Aorta (tissue), 5 donors: Measurements from ENCODE around the gene IFT57. TPM values are rescaled to one million over a fixed set of nuclear protein-coding genes. Genes with fewer than 3 reads are reported as not detected.

Experiments used
- ATAC-seq: fragments of 200-7000 bp; cut with Tn5 transposase; one replicate; pipeline ENCODE4 v1.9.1; 2022; ENCODE audit warnings: moderate library complexity; ENCODE audit not compliant: low FRiP score
- DNase-seq, 2 donors: peaks; one replicate each; pipeline ENCODE4 v3.0.0-alpha.2; 2020
- H3K27ac ChIP-seq, 2 donors: one replicate each; pipeline ENCODE4 v1.5.1; 2013; ENCODE audit warnings: low read length in 2 of 2, mild to moderate bottlenecking in 2 of 2, moderate library complexity in 2 of 2, control low read depth in 1 of 2, inconsistent platforms in 1 of 2, low read depth in 1 of 2
- H3K27me3 ChIP-seq, 2 donors: one replicate each; pipeline ENCODE4 v1.6.1; 2013; ENCODE audit warnings: control low read depth in 1 of 2, low read length in 1 of 2, mild to moderate bottlenecking in 1 of 2, moderate library complexity in 1 of 2; ENCODE audit not compliant: insufficient read depth in 2 of 2, control insufficient read depth in 1 of 2
- H3K36me3 ChIP-seq, 2 donors: one replicate each; pipeline ENCODE4 v1.6.1; 2013; ENCODE audit warnings: control low read depth in 1 of 2, low read length in 1 of 2, mild to moderate bottlenecking in 1 of 2; ENCODE audit not compliant: insufficient read depth in 2 of 2, control insufficient read depth in 1 of 2
- H3K4me1 ChIP-seq, 2 donors: one replicate each; pipeline ENCODE4 v1.6.1; 2013; ENCODE audit warnings: low read length in 2 of 2, control low read depth in 1 of 2, mild to moderate bottlenecking in 1 of 2, moderate library complexity in 1 of 2; ENCODE audit not compliant: insufficient read depth in 2 of 2, control insufficient read depth in 1 of 2
- H3K4me3 ChIP-seq, 2 donors: one replicate each; pipeline ENCODE4 v1.5.1; 2013; ENCODE audit warnings: low read length in 2 of 2, control low read depth in 1 of 2, mild to moderate bottlenecking in 1 of 2
- H3K9me3 ChIP-seq: one replicate; pipeline ENCODE4 v1.6.1; 2013; ENCODE audit warnings: mild to moderate bottlenecking, low read length; ENCODE audit not compliant: control insufficient read depth
- WGBS, 2 donors: extraction: QIAGEN DNeasy Blood & Tissue Kit; methylation state at CpG; one replicate each; pipeline ENCODE4 v1.1.7; 2013; 5-methylcytosine and 5-hydroxymethylcytosine counted together
- intact Hi-C, 2 donors: fragments of 100-400 bp; cut with DNase I; formaldehyde crosslinking; loops; one replicate each; pipeline versions ENCODE4 v1.14.2 to v1.15.0; 2022
- polyA plus RNA-seq, 2 donors: library from polyadenylated mRNA; stranded (reverse); fragments of 200-250 nt; gene quantifications; one replicate each; pipeline ENCODE4 v1.2.3, GENCODE V29; 2013
- total RNA-seq, 2 donors: library from RNA; stranded (reverse); fragmentation: NEBNext Ultra II Directional; extraction: Animal tissue kit (Norgen Biotek cat#: 25700); gene quantifications; one replicate each; pipeline ENCODE4 v1.2.1, GENCODE V29; 2021
- donor health status: healthy with polysubstance abuse.
- donor health status: Bipolar disorder and iron deficiency.
- donor health status: DM: no; HTN: no; CAD: no.
- donor health status: DM: no; HTN: no; CAD: no.
- donor health status: DM: yes; HTN: yes; CAD: no.

Gene IFT57
- total and polyA plus RNA-seq, 4 donors = 38.3 to 53.0 (median 43.5) TPM

DNA sequence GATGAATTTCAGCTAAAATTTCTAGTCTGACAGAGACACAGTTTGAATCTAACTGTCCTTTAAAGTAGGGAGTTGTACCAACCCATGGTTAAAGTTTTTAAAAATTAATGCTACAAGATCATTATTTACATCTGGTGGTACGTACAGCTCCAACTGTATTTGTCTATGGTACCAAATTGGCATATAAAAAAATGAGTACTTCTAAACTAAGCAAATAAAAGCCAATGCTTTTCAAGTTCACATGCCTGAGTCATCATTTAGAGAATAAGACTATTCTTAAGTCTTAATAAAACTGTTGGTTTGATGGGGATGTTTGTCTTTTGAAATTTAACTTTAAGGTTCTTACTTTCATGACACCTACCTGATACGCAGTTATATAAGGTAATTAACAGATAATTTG lies 21.0 kb upstream of the IFT57 start:
- WGBS, 2 donors = 90 to 91% methylated on average over 2 of the region's 2 CpGs

DNA sequence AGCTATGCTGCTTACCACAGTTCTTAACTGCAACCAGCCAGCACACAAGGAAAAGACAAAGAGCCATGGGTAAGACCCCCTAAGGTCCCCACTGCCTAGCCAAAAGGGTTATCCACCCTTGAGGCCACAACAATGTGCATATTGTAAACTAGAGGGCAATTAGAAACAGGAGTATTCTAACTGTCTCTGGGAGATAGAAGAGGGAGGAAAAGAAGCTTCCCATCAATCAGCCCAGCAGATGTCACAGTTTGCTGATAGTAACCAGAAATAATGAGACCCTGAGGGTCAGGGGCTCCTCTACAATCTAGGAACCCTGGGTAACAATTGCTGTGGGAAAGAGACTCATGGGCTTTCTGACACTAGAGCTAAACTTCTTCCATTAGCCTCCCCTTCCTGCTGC lies 20.6 kb upstream of the IFT57 start:
- DNase-seq = no peak

More for the DNA sequence above, 21.0 kb upstream of the IFT57 start:
- no peaks in the 10 kb centered on the region for H3K27me3 ChIP-seq
- no peaks in the 10 kb centered on the region for H3K4me1 ChIP-seq
- ATAC-seq = no peak
- intact Hi-C loops = no loop called here
- no peak overlapping the region for H3K27ac ChIP-seq
- DNase-seq = no peak
- no peak overlapping the region for H3K4me3 ChIP-seq
- H3K36me3 ChIP-seq = no peaks in the 10 kb centered on the region
- H3K9me3 ChIP-seq = no peaks in the 10 kb centered on the region

DNA sequence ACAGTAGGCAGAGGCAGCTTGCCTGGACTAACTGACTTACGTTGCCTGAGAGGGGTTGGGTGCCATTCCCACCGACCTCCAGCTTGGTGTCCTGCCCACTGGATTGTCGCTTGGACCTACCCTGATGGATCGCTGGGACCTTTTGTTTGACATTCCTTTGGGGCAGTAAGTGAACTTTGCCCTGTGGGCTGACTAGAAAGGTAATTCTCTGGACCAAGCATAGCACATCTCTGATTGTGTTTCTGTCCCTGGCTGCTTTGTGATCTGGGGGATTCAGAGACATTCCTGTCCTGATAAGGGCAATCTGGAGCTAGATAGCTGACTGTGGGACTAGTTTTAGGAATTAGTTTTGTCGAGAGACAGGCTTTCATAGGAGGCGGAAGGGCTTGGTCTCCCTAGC lies 19.5 kb upstream of the IFT57 start:
- ATAC-seq (no peak), DNase-seq (no peak)
- Histone ChIP-seq H3K36me3 (no peaks in the 10 kb centered on the region), H3K4me3 (no peak overlapping the region), H3K27ac (no peak overlapping the region), H3K27me3 (no peaks in the 10 kb centered on the region), H3K4me1 (no peaks in the 10 kb centered on the region), H3K9me3 (no peaks in the 10 kb centered on the region)
- intact Hi-C loops = no loop called here
- WGBS, 2 donors = 92 to 93% methylated on average over 6 of the region's 6 CpGs

More for the DNA sequence above, 20.6 kb upstream of the IFT57 start:
- H3K27ac ChIP-seq = no peak overlapping the region
- no peak overlapping the region for H3K4me3 ChIP-seq
- intact Hi-C loops = no loop called here
- no peak for ATAC-seq
- no peaks in the 10 kb centered on the region for H3K4me1 ChIP-seq
- no peaks in the 10 kb centered on the region for H3K27me3 ChIP-seq
- no peaks in the 10 kb centered on the region for H3K9me3 ChIP-seq
- H3K36me3 ChIP-seq = no peaks in the 10 kb centered on the region

DNA sequence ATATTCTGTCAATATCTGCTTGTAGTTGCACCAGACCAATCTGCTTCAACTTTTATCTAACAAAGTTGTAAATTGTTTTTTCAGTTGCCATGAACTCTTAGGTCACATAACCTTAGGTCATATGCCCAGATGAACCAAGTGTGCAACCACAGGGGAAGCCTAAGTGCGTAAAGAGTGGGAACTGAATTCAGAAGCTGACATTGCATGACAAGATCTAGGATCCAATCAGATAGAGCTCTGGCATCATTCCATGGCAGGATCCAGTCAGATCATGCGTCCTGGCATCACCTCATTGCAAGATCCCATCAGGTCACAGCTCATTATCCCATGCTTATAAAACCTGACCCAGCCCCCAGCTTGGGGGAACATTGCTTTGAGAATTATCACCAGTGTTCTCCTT lies 18.9 kb upstream of the IFT57 start:
- no peak for ATAC-seq
- H3K27ac ChIP-seq = no peak overlapping the region
- DNase-seq = no peak
- intact Hi-C loops = no loop called here
- no peaks in the 10 kb centered on the region for H3K27me3 ChIP-seq
- no peak overlapping the region for H3K4me3 ChIP-seq
- no peaks in the 10 kb centered on the region for H3K36me3 ChIP-seq
- no peaks in the 10 kb centered on the region for H3K4me1 ChIP-seq
- no peaks in the 10 kb centered on the region for H3K9me3 ChIP-seq
- 92 to 96% methylated on average over 2 of the region's 2 CpGs for WGBS, 2 donors

DNA sequence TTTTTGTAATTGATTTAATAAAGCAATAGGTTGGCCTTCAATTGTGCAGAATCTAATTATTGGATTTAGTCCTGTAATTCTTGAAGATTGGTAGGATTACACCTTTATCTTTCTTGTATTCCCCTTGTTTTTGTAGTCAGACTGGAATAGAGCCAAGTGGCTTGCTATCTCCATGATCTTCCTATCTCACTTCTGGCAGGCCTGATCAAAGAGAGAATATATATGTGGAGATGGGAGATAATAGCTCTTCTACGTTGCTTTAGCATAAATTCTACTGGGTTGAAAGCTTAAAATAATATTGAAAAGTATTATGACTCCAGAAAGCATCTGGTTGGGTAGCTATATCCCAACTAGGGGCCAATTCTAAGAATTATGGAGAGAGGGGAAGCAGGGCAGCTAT lies 16.9 kb upstream of the IFT57 start:
- H3K27ac ChIP-seq = no peak overlapping the region
- no peak for DNase-seq
- 68 to 86% methylated on average over 1 of the region's 1 CpG for WGBS, 2 donors
- no peaks in the 10 kb centered on the region for H3K9me3 ChIP-seq
- intact Hi-C loops = no loop called here
- H3K27me3 ChIP-seq = no peaks in the 10 kb centered on the region
- no peaks in the 10 kb centered on the region for H3K36me3 ChIP-seq
- no peak for ATAC-seq
- H3K4me3 ChIP-seq = no peak overlapping the region
- H3K4me1 ChIP-seq = no peaks in the 10 kb centered on the region

DNA sequence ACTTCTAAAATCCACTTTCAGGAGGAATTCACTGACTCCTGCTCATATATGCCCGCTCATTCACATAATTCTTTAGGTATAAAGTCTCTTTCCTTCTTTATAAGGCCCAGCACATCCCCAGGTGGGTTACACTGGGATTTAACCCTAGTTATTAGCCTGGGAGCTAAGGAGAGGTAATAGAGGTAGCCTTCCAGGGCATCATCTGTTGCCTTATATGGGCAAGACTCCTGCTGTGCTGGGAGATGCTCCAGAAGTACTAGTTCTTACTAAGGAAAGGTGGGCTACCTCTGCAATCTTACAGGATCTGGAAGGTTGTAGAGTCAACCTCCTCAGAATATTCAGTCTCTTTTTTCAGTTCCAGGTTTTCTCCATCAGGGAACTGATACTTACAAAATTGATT lies 13.1 kb upstream of the IFT57 start:
- DNase-seq (no peak), ATAC-seq (no peak)
- intact Hi-C loops = no loop called here
- WGBS, 2 donors = 97 to 99% methylated on average over 1 of the region's 1 CpG
- Histone ChIP-seq H3K27ac (no peak overlapping the region), H3K27me3 (no peaks in the 10 kb centered on the region), H3K4me1 (no peaks in the 10 kb centered on the region), H3K4me3 (no peak overlapping the region), H3K9me3 (no peaks in the 10 kb centered on the region), H3K36me3 (no peaks in the 10 kb centered on the region)

DNA sequence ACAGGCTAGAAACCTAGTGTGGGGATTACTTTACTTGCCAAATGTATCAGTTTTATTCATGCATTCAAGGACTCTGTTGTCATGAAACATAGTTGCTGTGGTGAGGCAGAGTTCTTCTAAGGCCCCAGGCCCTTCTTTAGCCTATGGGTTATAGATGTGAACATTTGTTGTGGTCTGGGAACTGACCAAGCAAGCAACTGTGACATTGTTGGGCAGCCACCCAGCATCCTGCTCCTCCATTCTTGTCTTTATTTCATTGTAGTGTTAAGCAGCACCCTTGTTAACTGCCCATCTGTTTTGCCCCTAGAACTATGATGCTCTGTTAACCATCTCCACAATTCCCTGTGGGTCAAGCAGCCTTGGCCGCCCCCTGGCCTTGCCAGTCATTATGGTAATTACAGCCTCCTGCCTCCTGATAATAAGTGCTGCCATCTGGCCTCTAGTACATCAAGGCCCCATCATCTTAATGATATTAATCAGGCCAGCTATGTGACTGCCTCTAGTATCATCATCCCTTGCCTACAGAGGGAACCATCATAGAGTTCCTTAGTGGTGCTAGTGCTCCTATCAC lies 12.2 kb upstream of the IFT57 start:
- ATAC-seq (no peak), DNase-seq (no peak)
- Histone ChIP-seq H3K27me3 (no peaks in the 10 kb centered on the region), H3K9me3 (no peaks in the 10 kb centered on the region), H3K4me3 (no peak overlapping the region), H3K36me3 (no peaks in the 10 kb centered on the region), H3K27ac (no peak overlapping the region), H3K4me1 (no peaks in the 10 kb centered on the region)
- WGBS, 2 donors = 89 to 96% methylated on average over 1 of the region's 1 CpG
- intact Hi-C loops = no loop called here

DNA sequence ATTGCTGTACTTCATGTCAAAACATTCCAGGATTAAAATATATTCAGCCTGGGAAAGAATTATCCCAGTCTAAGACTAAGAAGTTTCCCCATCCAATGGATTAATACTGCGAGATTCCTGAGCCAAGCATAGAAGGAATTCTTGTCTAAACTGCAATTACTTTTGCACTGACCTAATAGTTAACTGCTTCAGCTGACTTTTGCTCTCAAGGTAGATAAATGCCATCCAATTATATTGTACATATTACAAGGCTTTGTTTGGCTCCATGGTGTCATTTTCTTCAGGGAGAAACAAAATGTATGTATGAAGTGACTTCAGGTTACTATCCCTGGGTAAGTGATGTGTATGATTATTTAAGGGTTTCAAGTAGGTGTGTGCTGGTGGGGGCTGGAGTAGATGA lies 6.1 kb upstream of the IFT57 start:
- no peak for DNase-seq
- H3K9me3 ChIP-seq = no peaks in the 10 kb centered on the region
- H3K36me3 ChIP-seq = no peaks in the 10 kb centered on the region
- H3K4me3 ChIP-seq = no peak overlapping the region
- peaks cover 0 to 6% of the 10 kb centered on the region in 2 donors for H3K4me1 ChIP-seq
- no peaks in the 10 kb centered on the region for H3K27me3 ChIP-seq
- WGBS, 2 donors = 91% methylated on average over 1 of the region's 1 CpG
- no peak for ATAC-seq
- intact Hi-C loops = loop anchor here in 1 of 2 donors (10.0 kb wide), 1 partner anchor 133 kb away; the partner anchor contains the start of gene CD47
- H3K27ac ChIP-seq = no peak overlapping the region

DNA sequence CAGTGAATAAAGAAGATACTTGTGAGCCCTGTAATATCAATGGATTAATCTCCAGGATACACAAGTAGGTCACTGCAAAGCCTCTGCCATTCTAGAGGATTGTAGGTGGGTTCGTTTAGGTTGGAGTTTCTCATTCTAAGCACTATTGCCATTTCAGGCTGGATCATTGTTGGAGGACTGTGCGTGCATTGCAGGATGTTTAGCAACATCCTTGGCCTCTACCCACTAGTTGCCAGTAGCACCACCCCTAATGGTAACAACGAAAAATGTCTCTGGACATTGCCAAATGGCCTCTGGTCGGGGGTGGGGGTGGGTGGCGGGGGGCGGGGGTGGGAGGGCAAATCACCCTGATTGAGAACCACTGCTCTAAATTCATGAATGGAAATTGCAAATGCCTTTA lies 4.9 kb upstream of the IFT57 start:
- ATAC-seq (no peak), DNase-seq (no peak)
- intact Hi-C loops = loop anchor here in 1 of 2 donors (10.0 kb wide), 1 partner anchor 132 kb away; the partner anchor contains the start of gene CD47
- Histone ChIP-seq H3K4me3 (no peak overlapping the region), H3K27ac (no peak overlapping the region), H3K4me1 (peaks cover 0 to 6% of the 10 kb centered on the region in 2 donors), H3K27me3 (no peaks in the 10 kb centered on the region), H3K9me3 (no peaks in the 10 kb centered on the region), H3K36me3 (no peaks in the 10 kb centered on the region)
- 88 to 91% methylated on average over 6 of the region's 6 CpGs for WGBS, 2 donors
